Gastroesophageal sphincter (tissue), 3 donors: Measurements from ENCODE around the gene STX10.
"Not testable (repeated sequence)": the region's sequence is repeated elsewhere in the genome, so short reads cannot be mapped to it uniquely, and the experiment has no call there.

ENCODE experiments used
- POLR2AphosphoS5 ChIP-seq: sonication (generic); formaldehyde crosslinking; IDR thresholded peaks from one replicate; pipeline ENCODE4 v1.6.1; 2017; ENCODE audit warnings: antibody characterized with exemption
- TF ChIP-seq, protein P1 (sequence below), 4 experiments: fragments of 200-600 bp in 2 of 4; fragments of 450-650 bp in 2 of 4; sonication (generic) in 1 of 4; IDR thresholded peaks; one replicate each; pipeline ENCODE4 v1.5.1; 2017 to 2019; ENCODE audit warnings: antibody characterized with exemption in 4 of 4, mild to moderate bottlenecking in 2 of 4, moderate library complexity in 2 of 4

DNA sequence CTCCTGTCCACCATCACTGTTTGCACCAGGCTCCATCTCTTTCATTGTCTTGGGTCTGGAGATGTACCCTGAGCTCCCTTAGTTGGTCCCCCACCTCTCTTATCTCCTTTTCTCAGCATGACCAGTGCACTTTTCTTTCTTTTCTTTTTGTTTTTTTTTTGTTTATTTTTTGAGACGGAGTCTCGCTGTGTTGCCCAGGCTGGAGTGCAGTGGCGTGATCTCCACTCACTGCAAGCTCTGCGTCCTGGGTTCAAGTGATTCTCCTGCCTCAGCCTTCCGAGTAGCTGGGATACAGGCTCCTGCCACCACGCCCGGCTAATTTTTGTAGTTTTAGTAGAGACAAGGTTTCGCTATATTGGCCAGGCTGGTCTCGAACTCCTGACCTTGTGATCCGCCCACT is 28.1 kb upstream of the STX10 start:
- TF ChIP-seq, protein P1, sequence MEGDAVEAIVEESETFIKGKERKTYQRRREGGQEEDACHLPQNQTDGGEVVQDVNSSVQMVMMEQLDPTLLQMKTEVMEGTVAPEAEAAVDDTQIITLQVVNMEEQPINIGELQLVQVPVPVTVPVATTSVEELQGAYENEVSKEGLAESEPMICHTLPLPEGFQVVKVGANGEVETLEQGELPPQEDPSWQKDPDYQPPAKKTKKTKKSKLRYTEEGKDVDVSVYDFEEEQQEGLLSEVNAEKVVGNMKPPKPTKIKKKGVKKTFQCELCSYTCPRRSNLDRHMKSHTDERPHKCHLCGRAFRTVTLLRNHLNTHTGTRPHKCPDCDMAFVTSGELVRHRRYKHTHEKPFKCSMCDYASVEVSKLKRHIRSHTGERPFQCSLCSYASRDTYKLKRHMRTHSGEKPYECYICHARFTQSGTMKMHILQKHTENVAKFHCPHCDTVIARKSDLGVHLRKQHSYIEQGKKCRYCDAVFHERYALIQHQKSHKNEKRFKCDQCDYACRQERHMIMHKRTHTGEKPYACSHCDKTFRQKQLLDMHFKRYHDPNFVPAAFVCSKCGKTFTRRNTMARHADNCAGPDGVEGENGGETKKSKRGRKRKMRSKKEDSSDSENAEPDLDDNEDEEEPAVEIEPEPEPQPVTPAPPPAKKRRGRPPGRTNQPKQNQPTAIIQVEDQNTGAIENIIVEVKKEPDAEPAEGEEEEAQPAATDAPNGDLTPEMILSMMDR (IDR thresholded peaks at IDR 0.05), result not testable (repeated sequence)
- TF ChIP-seq POLR2AphosphoS5, result not testable (repeated sequence)
